Hematopoietic multipotent progenitor cell treated with erythropoietin and hydrocortisone succinate and interleukin-3 and kit ligand, for 4 days (in vitro differentiated cells): ENCODE data around the gene PLAAT3.
"Not testable (repeated sequence)": the region's sequence is repeated elsewhere in the genome, so short reads cannot be mapped to it uniquely, and the experiment has no call there.

Experiments used
- DNase-seq: peaks from one replicate; pipeline ENCODE4 v3.0.0-alpha.2; 2015

Gene PLAAT3

DNA sequence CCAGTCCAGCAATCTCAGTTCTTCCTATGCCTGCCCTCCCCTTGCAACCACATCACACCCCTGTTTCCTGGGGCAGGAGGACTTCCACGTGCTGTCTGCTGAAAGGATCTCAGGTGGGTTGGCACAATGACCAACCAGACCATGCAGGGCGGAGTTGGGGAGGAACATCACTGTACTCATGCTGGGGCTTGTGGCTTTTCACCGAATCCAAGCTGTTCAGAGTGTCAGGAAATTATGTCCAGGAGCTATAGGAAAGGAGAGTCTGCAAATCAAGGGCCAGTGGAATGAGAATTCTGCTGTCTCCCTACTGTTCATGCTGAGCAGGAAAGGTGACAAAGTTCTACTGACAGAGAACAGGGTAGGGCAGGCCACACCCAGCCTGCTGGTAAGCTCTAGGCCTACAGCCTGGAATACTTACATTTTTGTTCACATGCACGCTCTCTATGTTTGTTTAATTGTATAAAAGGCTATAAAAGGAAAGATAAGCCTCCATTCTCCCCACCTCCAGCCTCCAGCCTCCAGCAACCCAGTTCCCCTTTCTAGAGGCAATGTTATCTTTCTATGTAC, 49.4 kb downstream of the PLAAT3 start:
- DNase-seq = peak; percentile 54

DNA sequence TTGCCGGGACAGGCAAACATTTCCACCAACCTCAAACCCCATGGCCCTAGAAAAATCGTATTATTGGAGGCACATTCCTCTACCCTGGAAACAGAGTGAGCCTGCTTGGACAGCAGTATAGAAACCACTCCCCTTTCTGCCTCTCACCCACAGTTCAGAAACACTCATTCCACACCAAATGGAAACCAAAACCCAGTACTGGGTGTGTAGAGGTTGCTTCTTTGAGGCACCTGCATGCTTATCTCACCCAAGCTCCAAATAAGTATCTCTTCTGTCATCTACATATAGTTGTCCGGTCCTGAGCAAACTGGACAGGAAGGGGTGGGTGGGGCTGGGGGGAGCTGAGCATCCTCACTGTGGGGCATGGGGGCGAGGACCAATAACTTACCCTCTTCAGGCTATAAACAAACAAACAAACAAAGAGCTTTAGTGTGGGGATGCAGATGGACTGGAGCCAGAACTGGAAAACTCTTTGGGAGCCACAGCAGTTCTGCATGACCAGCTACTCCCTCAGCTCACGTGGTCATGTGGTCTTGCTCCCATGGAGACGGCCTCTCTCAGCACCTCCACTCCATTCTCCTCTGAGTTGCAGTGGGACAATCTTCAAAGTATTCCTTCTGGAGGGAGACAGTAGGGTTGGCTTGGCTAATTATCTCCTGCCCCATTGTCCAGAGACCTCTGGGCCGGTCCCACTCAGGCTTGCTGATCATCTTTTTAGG, 50.0 kb downstream of the PLAAT3 start:
- DNase-seq = no peak

DNA sequence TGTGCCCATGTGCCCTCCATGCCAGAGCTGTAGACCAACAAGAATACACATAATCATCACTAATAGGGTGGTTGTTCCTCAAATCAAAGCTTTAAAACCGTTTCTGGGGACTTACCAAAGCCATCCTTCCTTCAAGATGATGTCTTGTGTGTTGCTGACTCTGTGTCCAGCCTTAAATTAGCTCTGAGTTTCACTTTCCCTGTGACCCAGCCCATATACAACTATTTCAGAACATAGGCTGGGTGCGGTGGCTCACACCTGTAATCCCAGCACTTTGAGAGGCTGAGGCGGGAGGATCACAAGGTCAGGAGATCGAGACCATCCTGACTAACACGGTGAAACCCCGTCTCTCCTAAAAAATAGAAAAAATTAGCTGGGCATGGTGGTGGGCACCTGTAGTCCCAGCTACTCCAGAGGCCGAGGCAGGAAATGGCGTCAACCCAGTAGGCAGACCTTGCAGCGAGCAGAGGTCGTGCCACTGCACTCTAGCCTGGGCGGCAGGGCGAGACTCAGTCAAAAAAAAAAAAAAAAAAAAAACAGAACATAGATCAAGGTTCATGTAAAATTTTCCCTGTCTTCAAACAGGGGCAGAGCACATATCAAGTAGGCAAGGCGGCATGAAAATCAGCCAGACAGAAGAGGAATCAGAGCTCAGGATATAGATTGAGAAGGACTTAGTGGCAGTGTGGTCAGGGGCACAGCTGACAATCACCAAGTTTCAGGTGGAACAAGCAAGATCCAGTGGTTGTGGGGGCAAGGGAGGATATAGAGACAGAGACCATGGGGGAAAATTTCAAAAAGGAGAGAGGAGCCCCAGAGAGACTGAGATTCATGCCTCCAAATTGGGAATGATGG, 50.8 kb downstream of the PLAAT3 start, which contains the start of gene PLAAT2:
TSS of gene PLAAT2 (minus strand) at position 179 of the 855 bp plus-strand sequence. CDS start at position 124, 55 bp downstream.
- DNase-seq = no peak

DNA sequence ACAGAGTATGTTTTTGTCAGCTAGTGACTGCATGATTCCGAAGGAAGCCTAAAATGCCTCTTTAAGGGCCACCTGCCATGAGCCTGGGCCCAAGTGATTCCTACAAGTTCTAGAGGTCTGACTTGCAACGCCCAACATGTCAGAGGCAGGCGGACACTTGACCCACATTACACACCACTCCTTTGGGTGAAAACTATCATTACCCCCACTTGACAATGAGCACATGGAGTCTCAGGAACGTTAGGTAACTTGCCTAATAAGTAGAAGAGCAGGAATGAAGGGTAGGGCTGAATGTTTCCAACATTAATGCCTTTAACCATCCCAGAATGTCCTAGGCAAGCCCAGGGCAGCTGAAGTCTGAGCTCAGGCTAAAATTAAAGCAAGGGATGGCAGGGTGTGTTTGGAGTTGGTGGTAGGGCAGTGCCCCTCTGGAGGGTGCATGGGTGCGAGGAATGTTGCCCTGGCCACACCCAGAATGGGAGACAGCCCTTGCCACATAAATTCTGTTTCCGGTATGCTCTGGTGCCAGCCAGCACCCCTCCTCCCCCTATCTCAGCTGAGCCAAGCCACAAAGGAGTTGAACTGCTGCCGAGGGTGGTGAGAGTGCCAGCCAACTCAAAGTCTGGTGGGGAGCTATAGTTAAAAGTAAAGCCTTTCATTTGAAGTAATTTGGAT, 53.6 kb downstream of the PLAAT3 start:
- DNase-seq = peak; percentile 81

DNA sequence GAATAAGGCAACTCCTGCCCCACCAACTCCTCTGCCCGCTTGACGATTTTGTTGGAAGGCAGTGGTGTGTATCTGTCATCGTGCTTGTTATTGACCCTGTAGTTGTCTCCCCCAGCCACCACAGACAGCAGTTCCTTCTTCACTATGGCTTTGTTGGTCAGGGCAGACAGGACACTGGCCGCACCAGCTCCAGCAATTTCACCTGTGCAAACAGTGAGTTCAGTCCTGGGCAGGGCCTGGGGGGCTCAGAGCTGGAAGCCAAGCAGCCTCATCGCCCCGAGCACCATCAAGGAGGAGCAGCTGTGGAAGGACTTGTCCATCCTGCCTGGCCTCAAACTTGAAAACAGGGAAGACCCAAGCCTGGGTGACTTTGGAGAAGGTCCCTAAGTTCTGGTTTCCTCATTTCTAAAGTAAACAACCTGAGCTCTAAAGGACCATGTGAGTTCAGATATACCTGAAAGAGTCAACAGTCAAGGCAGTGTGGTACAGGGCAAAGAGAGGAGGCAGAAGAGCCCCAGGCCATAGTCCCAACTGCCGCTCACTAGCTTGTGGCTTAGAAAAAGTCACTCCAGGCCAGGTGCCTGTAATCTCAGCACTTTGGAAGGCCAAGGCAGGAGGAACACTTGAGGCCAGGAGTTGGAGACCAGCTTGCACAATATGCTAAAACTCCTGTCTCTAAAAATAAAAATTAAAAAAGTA, 55.6 kb downstream of the PLAAT3 start:
- DNase-seq = no peak

DNA sequence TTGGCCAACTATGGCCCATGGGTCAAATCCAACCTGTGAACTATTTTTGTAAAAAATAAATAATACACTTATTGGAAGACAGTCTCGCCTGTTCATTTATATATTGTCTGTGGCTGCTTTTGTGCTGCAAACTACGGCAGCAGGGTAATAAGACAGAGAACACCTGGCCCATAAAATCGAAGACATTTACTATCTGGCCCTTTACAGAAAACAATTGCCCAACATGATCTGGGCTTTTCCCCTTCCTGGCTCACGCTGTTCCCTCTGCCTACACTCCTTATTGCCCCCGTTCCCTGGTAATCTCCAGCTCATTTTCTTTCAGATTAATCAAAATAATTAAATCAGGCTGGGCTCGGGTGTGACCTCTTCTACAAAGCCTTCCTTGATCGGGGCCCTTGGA, 56.7 kb downstream of the PLAAT3 start:
- DNase-seq = no peak

DNA sequence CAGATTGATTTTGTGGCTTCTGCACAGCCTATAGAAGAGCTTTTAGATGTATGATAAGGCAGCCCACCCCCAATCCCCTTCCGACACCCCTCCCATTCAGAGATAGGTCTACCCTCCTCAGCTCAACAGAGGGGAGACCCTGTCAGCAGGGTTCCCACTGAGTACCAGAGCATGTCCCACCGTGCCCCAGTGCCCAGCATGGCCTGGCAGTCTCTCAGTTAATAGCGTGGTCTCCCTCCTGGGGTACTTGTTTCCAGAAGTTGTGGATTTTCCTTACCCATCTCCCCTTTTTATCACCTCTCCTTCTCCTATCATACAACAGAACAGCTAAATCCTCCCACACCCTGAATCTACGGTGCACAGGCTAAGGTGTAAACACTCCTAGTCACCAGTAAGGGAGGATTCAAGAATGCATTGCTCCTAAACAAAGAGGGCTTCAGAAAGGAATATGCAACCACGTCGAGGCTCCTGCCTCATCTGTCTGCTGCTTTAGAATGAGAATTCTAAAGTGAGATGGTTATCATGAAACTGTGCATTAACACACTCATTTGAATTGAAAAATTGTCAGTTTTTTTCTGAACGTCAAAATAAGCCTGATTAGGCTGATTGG, 57.7 kb downstream of the PLAAT3 start:
- DNase-seq = no peak

DNA sequence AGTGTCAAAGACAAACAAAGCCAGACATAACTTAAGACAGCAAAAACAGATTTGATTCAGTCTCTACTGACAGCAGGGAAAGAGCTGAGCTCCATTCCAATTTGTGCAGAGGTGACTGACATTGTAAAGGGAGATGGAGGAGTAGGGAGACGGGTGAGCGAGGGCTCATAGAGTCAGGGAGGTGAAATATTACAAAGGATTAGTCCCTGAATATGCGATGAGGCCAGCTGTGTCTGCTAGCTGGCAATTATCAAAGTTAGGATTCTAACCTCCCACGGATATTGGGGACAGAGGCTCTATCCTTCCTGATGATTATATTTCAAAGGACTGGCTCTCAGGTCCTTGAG, 59.4 kb downstream of the PLAAT3 start:
- no peak for DNase-seq

DNA sequence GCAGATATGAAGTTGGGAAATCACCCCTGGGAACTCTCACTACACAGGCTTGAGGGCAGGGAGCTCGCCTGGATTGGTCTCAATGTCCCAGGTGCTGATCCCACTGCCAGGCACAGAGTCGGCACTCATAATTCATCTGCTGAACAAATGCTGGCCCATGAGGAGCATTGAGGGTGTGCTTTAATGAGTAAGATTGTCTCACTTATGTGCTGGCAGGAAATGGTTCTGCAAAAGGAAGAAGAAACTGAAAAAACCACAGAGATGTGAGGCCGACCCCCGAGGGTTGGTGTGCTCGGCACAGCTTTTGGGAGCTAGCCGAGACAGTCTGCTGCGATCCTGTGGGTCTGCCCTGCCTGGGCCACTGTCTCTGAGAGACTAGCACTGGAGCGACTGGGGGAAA, 60.5 kb downstream of the PLAAT3 start:
- DNase-seq = peak; percentile 72

DNA sequence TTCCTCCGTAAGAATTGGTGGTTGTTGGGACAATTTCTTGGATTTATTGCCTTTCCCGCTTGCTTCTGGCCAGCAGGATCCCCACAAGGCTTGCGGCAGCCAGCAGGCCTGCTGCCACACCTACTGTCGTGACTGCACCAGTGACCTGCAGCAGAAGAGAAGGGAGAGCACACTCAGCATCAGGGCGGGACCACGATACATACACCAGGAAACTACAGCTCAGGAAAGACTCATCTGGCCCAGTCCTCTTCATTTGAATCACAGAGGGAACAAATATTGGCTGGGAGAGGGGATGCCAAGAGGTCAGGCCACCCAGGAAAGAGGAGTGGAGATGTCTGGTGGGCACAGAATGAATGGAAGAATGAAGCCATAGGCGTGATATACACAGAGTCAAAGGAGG, 61.3 kb downstream of the PLAAT3 start:
- DNase-seq = no peak

DNA sequence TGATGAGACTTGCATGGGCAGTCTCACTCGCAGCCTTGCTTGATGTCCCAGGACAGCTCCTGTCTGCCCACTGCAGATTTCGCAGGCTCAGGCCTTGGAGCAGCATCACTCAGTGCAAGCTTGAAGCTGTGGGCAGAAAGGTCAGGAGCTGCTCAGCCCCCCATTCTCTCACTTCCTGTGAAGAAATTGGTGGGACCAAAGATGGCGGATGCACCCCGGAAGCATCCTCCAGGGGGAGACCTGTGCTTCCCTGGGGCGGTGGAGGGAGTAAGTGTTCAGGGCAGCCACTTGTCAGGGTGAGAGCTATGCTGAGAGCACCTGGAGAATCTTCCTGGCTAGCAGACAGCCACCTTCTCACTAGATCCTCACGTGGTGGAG, 62.4 kb downstream of the PLAAT3 start:
- DNase-seq = no peak

DNA sequence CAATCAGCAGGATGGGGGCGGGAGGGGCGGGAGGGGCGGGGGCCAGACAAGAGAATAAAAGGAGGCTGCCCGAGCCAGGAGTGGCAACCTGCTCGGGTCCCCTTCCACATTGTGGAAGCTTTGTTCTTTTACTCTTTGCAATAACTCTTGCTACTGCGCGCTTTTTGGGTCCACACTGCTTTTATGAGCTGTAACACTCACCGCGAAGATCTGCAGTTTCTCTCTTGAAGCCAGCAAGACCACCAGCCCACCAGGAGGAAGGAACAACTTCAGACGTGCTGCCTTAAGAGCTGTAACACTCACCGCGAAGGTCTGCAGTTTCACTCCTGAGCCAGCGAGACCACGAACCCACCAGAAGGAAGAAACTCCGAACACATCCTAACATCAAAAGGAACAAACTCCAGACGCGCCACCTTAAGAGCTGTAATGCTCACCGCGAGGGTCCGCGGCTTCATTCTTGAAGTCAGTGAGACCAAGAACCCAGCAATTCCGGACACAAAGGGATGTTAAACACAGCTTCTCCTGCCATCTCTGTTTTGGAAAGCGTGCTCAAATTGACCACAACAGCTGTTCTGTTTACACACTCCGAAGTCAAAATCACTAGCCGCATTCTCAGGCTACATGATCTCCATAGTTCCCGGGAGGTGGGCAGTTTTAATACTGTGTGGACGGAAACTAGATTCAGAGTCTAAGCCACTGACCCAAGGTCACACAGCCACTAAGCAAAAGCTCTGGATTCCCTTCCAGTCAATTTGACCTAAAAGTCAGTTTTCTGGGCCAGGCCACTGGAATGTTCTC, 62.9 kb downstream of the PLAAT3 start:
- DNase-seq = no peak

DNA sequence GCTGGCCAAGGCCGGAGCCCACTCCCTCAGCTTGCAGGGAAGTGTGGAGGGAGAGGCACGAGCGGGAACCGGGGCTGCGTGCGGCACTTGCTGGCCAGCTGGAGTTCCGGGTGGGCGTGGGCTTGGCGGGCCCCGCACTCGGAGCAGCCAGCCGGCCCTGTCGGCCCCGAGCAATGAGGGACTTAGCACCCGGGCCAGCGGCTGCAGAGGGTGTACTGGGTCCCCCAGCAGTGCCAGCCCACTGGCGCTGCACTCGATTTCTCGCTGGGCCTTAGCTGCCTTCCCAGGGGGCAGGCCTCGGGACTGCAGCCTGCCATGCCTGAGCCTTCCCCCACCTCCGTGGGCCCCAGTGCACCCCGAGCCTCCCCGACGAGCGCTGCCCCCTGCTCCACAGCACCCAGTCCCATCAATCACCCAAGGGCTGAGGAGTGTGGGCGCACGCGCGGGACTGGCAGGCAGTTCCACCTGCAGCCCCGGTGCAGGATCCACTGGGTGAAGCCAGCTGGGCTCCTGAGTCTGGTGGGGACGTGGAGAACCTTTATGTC, 64.0 kb downstream of the PLAAT3 start:
- not testable (repeated sequence) for DNase-seq

DNA sequence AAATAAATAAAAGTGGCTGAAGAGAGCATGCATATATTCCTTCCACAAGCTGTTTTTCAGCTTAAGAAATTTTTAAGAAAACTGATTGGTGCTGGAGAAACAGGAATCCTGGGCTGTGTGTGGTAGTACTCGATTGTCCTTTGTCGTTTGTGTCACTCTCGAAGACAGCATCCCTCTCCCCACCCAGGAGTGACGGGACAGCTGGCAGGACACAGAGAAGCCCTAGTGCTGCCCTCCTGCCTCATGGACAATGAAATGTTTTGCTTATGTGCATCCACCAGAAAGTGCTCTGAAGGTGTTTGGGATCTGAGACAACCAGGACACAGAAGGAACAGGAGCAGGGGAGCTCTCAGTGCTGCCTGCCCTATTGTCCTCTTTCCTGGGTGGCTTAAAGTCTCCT, 64.8 kb downstream of the PLAAT3 start:
- DNase-seq = no peak

DNA sequence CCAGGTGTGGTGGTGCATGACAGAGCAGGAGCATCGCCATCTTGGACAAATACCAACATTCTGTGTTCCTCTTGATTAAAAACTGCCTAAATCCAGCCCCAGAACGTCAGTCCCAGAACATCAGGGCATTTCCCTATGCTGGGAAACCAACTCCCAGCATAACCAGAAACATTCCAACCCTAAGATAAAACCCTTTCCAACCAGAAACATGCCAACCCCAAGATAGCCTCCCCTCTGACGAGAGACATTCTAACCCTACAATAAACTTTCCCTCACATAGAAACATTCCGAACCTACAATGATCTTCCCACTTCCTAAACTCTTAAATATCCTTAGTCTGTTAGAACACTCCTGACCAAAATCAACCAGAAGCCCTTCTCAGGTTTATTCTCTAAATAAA, 66.1 kb downstream of the PLAAT3 start:
- DNase-seq = no peak

DNA sequence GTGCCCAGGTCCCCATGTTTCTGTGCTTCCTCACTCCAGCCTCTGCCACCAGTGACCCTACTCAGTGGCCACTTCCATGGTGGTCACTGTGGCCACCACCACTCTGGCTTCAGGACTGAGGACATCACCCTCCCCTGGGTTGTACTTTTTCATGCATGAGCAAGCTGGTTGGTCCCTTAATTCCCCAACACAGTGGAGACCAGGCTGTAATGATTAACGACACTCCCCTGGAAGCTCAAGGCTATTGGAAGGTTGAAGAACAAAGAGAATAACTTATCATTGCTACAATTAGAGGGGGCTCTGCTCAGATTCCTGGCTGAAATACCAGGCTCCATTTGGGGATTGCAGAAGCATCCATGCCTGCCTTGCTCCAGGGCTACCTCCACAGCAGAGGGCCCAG, 67.2 kb downstream of the PLAAT3 start:
- DNase-seq = no peak

DNA sequence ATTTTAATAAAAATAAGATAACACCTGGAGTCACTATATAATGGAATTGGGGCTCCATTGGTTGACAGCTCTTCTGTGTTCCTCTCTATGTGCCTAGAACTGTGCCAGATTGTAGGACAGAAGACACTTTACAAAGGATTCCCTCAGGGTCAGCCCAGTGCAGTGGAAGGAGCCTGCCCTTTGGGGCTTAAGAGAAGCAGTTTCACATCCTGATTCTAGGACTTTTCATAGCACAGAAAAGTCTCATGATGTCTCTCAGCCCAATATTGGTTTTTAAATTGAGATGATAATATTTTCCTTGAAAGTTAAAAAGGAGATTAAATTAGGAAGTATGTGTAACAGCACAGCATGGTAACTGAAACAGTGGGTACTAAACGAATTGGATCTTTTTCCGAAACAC, 70.5 kb downstream of the PLAAT3 start:
- no peak for DNase-seq

DNA sequence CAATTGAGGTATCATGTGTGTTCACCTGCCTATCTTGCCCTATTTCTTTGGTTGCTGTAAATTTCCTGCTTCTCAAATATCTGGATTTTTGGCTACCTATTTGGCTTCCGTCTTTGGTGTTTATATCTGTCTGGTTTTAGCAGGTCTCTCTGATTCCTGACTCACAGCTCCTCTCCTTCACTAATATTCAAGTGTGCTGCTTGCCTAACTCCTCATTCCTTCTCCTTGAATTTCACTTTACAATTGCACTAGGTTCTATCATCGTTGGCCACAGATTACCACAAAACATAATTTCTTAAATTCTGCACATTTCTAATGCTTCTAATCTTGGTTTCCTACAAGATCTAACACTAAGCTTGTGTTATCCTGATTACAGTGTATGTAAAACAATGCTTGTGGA, 71.7 kb downstream of the PLAAT3 start:
- not testable (repeated sequence) for DNase-seq

DNA sequence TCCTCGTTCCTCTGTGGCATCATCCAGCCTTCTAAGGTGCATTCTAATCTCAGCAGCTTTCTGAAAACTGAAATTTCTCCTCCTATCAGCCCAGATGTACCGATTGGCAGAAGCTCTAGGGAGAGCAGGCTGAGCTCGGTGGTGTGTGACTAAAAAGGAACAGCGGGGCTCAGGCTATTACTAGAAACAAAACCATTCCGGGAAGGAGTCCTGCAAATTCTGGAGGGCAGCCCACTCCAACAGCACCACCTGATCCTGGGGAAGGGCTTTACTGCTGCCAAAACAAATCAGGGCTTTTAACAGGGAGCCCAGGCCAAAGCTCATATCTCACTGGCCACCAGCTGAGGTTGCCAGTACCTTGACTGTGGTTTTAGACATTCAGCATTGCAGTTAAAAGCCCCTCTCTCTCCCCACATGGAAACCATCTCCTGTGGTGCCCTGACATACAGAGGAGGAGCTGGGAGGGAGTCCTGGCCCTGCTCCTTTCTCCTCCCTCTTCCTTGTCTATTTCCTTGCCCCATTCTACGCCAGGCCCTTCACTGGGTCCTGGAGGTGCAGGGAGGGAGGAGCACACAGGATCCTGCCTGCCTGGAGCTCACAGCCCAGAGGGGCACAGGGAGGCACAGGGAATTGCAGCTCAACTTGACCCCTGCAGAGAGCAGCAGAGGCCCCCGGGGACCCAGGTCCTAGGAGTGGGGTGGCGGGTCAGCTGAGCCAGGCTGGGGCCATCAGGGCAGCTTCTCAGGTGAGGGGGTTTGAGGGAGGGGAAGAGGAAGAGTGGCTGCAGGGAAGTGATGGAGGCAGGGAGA, 76.7 kb downstream of the PLAAT3 start:
- no peak for DNase-seq

DNA sequence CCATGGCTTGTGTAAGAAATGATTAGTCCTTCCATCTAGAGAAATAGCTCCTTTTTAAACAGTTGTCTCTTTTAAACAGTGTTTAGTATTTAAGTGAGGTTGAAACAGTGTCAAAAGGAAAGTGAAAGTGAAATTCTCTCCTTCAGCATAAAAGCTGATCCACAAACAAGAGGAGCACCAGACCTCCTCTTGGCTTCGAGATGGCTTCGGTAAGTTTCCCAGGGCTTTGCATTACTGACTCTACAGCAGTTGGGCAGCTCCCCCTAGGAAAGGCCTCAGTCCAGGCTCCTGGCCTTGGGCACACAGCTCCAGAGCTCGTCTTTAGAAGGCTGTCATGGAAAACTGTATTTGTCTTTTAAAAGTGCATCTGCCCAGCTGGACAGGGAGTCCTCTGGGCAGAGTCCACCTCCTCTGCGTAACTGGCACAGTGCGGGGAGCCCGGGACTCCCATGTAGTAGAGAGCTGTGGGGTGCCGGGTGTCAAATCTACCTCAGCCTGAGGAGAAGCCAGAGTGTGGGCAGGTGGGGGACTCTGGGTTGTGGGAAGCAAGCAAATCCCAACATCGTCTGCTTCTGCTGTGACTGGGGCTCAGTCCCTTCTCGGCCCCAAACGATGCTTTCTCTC, 77.5 kb downstream of the PLAAT3 start, which contains the start of gene PLAAT4:
TSS of gene PLAAT4 (plus strand) at position 140 of the 624 bp plus-strand sequence. CDS start at position 201, 61 bp downstream.
- DNase-seq = peak; percentile 52
